B cell (primary cell): ENCODE measurements around the gene CABCOCO1. TPM values are rescaled to one million over a fixed set of nuclear protein-coding genes. Genes with fewer than 3 reads are reported as not detected.

Experiments
- ATAC-seq: fragments of 200-7000 bp; cut with Tn5 transposase; one replicate; pipeline ENCODE4 v1.10.0; 2021; ENCODE audit warnings: low read depth, mild to moderate bottlenecking, moderate number of reproducible peaks, moderate library complexity
- CTCF ChIA-PET: fragments of 350-600 bp; sonication (Branson Sonifier 250); formaldehyde crosslinking; loops from one replicate; lab custom pipeline; 2021; ENCODE audit warnings: antibody characterized with exemption, inconsistent platforms; lab: Charles Lee
- POLR2A ChIA-PET: fragments of 350-600 bp; sonication (Branson Sonifier 250); formaldehyde crosslinking; loops from one replicate; lab custom pipeline; 2021; ENCODE audit warnings: antibody characterized with exemption; lab: Charles Lee
- DNase-seq: peaks from one replicate; pipeline ENCODE4 v3.0.0; 2013
- H2AFZ ChIP-seq: 2 replicates; pipeline ENCODE4 v1.6.1; 2012; ENCODE audit warnings: mild to moderate bottlenecking, low read depth, low read length; ENCODE audit not compliant: insufficient read depth, poor library complexity, severe bottlenecking
- H3K27ac ChIP-seq, 2 donors: 1 replicate in 1 of 2; 2 replicates in 1 of 2; pipeline ENCODE4 v1.5.1; 2012 to 2013; ENCODE audit warnings: low read length in 2 of 2, mild to moderate bottlenecking in 2 of 2, moderate library complexity in 1 of 2
- H3K27me3 ChIP-seq, 4 experiments: fragments of 200-600 bp in 1 of 4; sonication (generic) in 1 of 4; replicated peaks in 1 of 4; 1 replicate in 2 of 4; 2 replicates in 2 of 4; pipeline versions ENCODE4 v1.6.1 to v1.7.0; 2013 to 2016; ENCODE audit warnings: low read length in 3 of 4, mild to moderate bottlenecking in 2 of 4, mixed read lengths in 1 of 4, moderate library complexity in 1 of 4; ENCODE audit not compliant: insufficient read depth in 4 of 4, control insufficient read depth in 3 of 4; ENCODE audit errors: control extremely low read depth in 1 of 4
- H3K36me3 ChIP-seq, 2 experiments: replicated peaks in 1 of 2; 1 replicate in 1 of 2; 2 replicates in 1 of 2; pipeline versions ENCODE4 v1.6.1 to v1.7.1; 2013; ENCODE audit warnings: low read length in 1 of 2; ENCODE audit not compliant: insufficient read depth in 2 of 2, control insufficient read depth in 1 of 2; ENCODE audit errors: control extremely low read depth in 1 of 2, extremely low read depth in 1 of 2
- H3K4me1 ChIP-seq, 2 donors: fragments of 200-600 bp in 1 of 2; sonication (generic) in 1 of 2; 1 replicate in 1 of 2; 2 replicates in 1 of 2; pipeline versions ENCODE4 v1.5.1 to v1.6.1; 2013 to 2017; ENCODE audit warnings: low read length in 2 of 2; ENCODE audit not compliant: control insufficient read depth in 2 of 2, insufficient read depth in 2 of 2
- H3K4me2 ChIP-seq: replicated peaks from 2 replicates; pipeline ENCODE3; 2012; ENCODE audit warnings: mild to moderate bottlenecking, low read depth, low read length; ENCODE audit not compliant: poor library complexity, severe bottlenecking
- H3K4me3 ChIP-seq, 5 experiments: fragments of 200-600 bp in 1 of 5; sonication (generic) in 1 of 5; 1 replicate in 3 of 5; 2 replicates in 2 of 5; pipeline versions ENCODE4 v1.5.1 to v1.7.0; 2011 to 2016; ENCODE audit warnings: low read length in 4 of 5, mild to moderate bottlenecking in 4 of 5, low read depth in 2 of 5, control low read depth in 1 of 5, moderate library complexity in 1 of 5; ENCODE audit not compliant: insufficient read depth in 1 of 5; ENCODE audit errors: control extremely low read depth in 1 of 5, extremely low read depth in 1 of 5
- H3K79me2 ChIP-seq: fragments of 200-600 bp; sonication (generic); one replicate; pipeline ENCODE4 v1.6.0; 2016; ENCODE audit warnings: low read length; ENCODE audit not compliant: control insufficient read depth, insufficient read depth
- H3K9ac ChIP-seq: fragments of 200-600 bp; sonication (generic); 2 replicates; pipeline ENCODE4 v1.6.1; 2017; ENCODE audit warnings: mild to moderate bottlenecking, low read length, moderate library complexity
- H3K9me3 ChIP-seq, 3 donors: one replicate each; pipeline versions ENCODE4 v1.6.1 to v1.7.1; 2013; ENCODE audit warnings: low read length in 2 of 3; ENCODE audit not compliant: control insufficient read depth in 2 of 3, insufficient read depth in 1 of 3; ENCODE audit errors: control extremely low read depth in 1 of 3
- H4K20me1 ChIP-seq: 2 replicates; pipeline ENCODE4 v1.6.0; 2012; ENCODE audit warnings: mild to moderate bottlenecking, low read length; ENCODE audit not compliant: insufficient read depth, control insufficient read depth, poor library complexity, severe bottlenecking
- H3K27ac Mint-ChIP-seq: one replicate; pipeline ENCODE4 v1.8.0; 2021; ENCODE audit warnings: mixed read lengths
- H3K27me3 Mint-ChIP-seq: one replicate; pipeline ENCODE4 v1.8.0; 2021; ENCODE audit warnings: mixed read lengths
- H3K4me1 Mint-ChIP-seq: one replicate; pipeline ENCODE4 v1.8.0; 2021; ENCODE audit warnings: mixed read lengths
- H3K4me3 Mint-ChIP-seq: one replicate; pipeline ENCODE4 v1.8.0; 2021; ENCODE audit warnings: mixed read lengths
- H3K9me3 Mint-ChIP-seq: one replicate; pipeline ENCODE4 v1.8.0; 2022; ENCODE audit warnings: mixed read lengths; ENCODE audit not compliant: insufficient read depth
- CTCF ChIP-seq: fragments of 200-600 bp; IDR thresholded peaks from one replicate; pipeline ENCODE4 v1.8.0; 2022; ENCODE audit warnings: antibody characterized with exemption, mild to moderate bottlenecking
- EZH2 ChIP-seq: IDR thresholded peaks from 2 replicates; pipeline ENCODE4 v1.6.1; 2012; ENCODE audit warnings: borderline replicate concordance, low read depth, mild to moderate bottlenecking, moderate library complexity, low read length; ENCODE audit not compliant: insufficient read depth, poor library complexity, severe bottlenecking
- WGBS: methylation state at CpG from one replicate; pipeline ENCODE4 v1.1.5; 2013; ENCODE audit warnings: missing lambda C conversion rate; ENCODE audit not compliant: insufficient coverage; 5-methylcytosine and 5-hydroxymethylcytosine counted together
- intact Hi-C: fragments of 100-400 bp; cut with micrococcal nuclease; formaldehyde crosslinking; loops from one replicate; pipeline ENCODE4 v1.10.0; 2022
- polyA plus RNA-seq: library from polyadenylated mRNA; depleted of rRNA; stranded (reverse); fragments of >200 nt; gene quantifications from 2 replicates; pipeline ENCODE4 v1.2.3, GENCODE V29; 2012
- total RNA-seq, 2 donors: library from RNA; stranded (reverse); fragments of 120-200 nt in 1 of 2; gene quantifications; 1 replicate in 1 of 2; 2 replicates in 1 of 2; pipeline versions ENCODE4 v1.2.3 to v1.2.4, GENCODE V29; 2013 to 2022

CABCOCO1 gene
- total and polyA plus RNA-seq, 2 donors (not counting 1 experiment from before 2014, with no cell fraction given), result not detected

GRCh38 chr10:61617180-61617579 is 45.5 kb upstream of the CABCOCO1 start:
- H3K9me3 ChIP-seq, result no peaks in the 10 kb centered on the region
- H3K36me3 ChIP-seq, result no peaks in the 10 kb centered on the region
- POLR2A ChIA-PET, result no interaction called here
- CTCF ChIA-PET, result no interaction called here
- no peak overlapping the region for H3K9ac ChIP-seq
- no peak overlapping the region for H3K4me3 ChIP-seq
- no peak for ATAC-seq
- peaks cover 12% of the 10 kb centered on the region for H3K27me3 Mint-ChIP-seq
- no peak overlapping the region for H3K27ac ChIP-seq
- no peaks in the 10 kb centered on the region for H3K4me1 Mint-ChIP-seq
- no peaks in the 10 kb centered on the region for H4K20me1 ChIP-seq
- H3K27ac Mint-ChIP-seq, result no peak overlapping the region
- no peaks in the 10 kb centered on the region for H3K27me3 ChIP-seq
- H2AFZ ChIP-seq, result no peak overlapping the region
- DNase-seq, result no peak
- TF ChIP-seq EZH2 (no peak), CTCF (no peak)
- H3K9me3 Mint-ChIP-seq, result no peaks in the 10 kb centered on the region
- intact Hi-C loops, result no loop called here
- H3K4me2 ChIP-seq, result no peak overlapping the region
- H3K4me3 Mint-ChIP-seq, result no peak overlapping the region
- no peaks in the 10 kb centered on the region for H3K79me2 ChIP-seq
- H3K4me1 ChIP-seq, result no peaks in the 10 kb centered on the region

GRCh38 chr10:61617586-61617985 is 45.1 kb upstream of the CABCOCO1 start:
- no peak overlapping the region for H3K9ac ChIP-seq
- no peaks in the 10 kb centered on the region for H3K36me3 ChIP-seq
- intact Hi-C loops, result no loop called here
- 100% methylated on average over 1 of the region's 5 CpGs for whole genome bisulfite sequencing
- Mint-ChIP-seq H3K4me3 (no peak overlapping the region), H3K9me3 (no peaks in the 10 kb centered on the region), H3K27ac (no peak overlapping the region), H3K4me1 (no peaks in the 10 kb centered on the region), H3K27me3 (peaks cover 12% of the 10 kb centered on the region)
- TF ChIP-seq EZH2, result no peak
- TF ChIP-seq CTCF, result no peak
- H4K20me1 ChIP-seq, result no peaks in the 10 kb centered on the region
- CTCF ChIA-PET, result no interaction called here
- no peak overlapping the region for H3K27ac ChIP-seq
- ATAC-seq (no peak), DNase-seq (no peak)
- no peak overlapping the region for H3K4me2 ChIP-seq
- H3K79me2 ChIP-seq, result no peaks in the 10 kb centered on the region
- H3K27me3 ChIP-seq, result no peaks in the 10 kb centered on the region
- no peak overlapping the region for H2AFZ ChIP-seq
- POLR2A ChIA-PET, result no interaction called here
- H3K9me3 ChIP-seq, result no peaks in the 10 kb centered on the region
- H3K4me3 ChIP-seq, result no peak overlapping the region
- no peaks in the 10 kb centered on the region for H3K4me1 ChIP-seq
